ENCODE measurements around the gene NOL6. TPM values are rescaled to one million over a fixed set of nuclear protein-coding genes. Genes with fewer than 3 reads are reported as not detected.

NOL6 gene
- total and polyA plus RNA-seq, 9 of the 15 experiments (the other 6 are each of a cell fraction or from before 2014, with no cell fraction given), result 7.7 to 58.9 (median 27.0) TPM

DNA sequence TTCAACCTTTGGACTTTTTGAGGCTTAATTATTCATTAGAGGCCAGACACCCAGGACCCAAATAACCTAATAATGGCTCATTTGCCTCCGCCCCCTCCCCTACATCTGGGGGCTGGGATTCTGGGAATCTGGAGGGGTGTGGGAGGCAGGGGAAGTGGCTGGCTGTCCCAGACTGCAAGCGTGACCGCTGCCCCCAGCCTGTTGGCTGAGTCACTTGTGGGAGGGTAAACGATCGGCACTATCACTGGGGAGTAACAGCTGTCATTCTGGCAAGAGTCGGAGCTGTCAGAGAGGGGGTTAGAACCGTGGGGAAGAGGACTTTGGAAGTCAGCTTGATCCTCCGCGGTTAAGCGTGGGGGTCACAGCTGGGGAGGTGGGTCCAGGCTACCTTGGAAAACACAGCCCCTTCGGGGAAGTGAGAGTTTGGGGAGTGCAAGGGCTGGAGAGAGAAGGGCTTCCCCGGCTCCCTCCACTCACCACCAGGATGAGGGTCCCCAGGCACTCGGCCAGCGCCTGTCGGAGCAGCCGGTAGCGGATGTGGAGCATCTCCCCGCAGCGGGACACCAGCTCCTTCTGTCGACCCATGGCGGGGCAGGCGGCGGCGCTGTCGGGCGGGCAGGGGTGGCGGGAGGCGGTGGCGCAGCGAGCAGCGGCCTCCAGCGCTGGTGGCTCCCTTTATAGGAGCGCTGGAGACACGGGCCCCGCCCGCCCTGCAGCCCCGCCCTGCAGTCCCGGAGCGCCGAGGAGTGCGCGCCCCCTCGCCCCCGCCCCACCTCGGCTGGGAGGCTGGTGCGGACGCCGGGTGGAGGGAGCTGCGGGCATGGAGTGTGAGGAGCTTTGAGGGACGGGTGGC is 26.6 kb downstream of the NOL6 start, which contains the start of gene AQP3:
TSS of gene AQP3 (minus strand) at position 648 of the 853 bp plus-strand sequence. CDS start at position 585, 63 bp downstream.
- no TSS peak for BruUV-seq (replicated peaks)
- Histone ChIP-seq H3K4me3 (peak within 1 kb of the TSS; percentile 47), H3K79me2 (ENCODE audit: control insufficient read depth, insufficient read depth, low read length) (peaks cover 20% of the 10 kb centered on the region), H2AFZ (ENCODE audit: low read depth, low read length) (peak within 1 kb of the TSS; percentile 83), H3K4me1 (replicated peaks in 1 of 2; ENCODE audit: control insufficient read depth in 2 of 2, insufficient read depth in 2 of 2, low read length in 2 of 2) (peaks cover 33 to 47% of the 10 kb centered on the region in 2 experiments), H3K27me3 (ENCODE audit: control insufficient read depth in 2 of 2, insufficient read depth in 2 of 2, low read length in 2 of 2) (no peaks in the 10 kb centered on the region), H4K20me1 (replicated peaks; ENCODE audit: control insufficient read depth, insufficient read depth, low read length) (no peaks in the 10 kb centered on the region), H3K9me3 (replicated peaks; ENCODE audit: control insufficient read depth, insufficient read depth, low read depth, low read length) (no peaks in the 10 kb centered on the region), H3K4me2 (ENCODE audit: insufficient read depth, low read length) (peak within 1 kb of the TSS; percentile 89), H3K9me1 (ENCODE audit: control insufficient read depth, insufficient read depth, low read length) (no peaks in the 10 kb centered on the region), H3K27ac (ENCODE audit: extremely low read depth, low read depth, low read length) (peak within 1 kb of the TSS; percentile 80), H3K36me3 (ENCODE audit: control insufficient read depth, insufficient read depth, low read length) (peaks cover 10% of the 10 kb centered on the region; the same call in 1 of the 3 replicates), H3K9ac (ENCODE audit: insufficient read depth in 1 of 2, low read depth in 2 of 2, low read length in 2 of 2) (peak within 1 kb of the TSS; percentile 53 to 86)
- FAIRE-seq (peak; percentile 99), ATAC-seq (peak; percentile 92), DNase-seq (ENCODE audit: extremely low read depth in 1 of 4, low spot score in 3 of 4) (peak; percentile 80 to 89 (median 83))
- in situ Hi-C loops (cut with MboI) (no loop called here), intact Hi-C loops (cut with micrococcal nuclease) (loop anchor here (2.0 kb wide), 2 partner anchors 44 to 72 kb away; partner anchors contain the start of gene AQP7)
- WGBS (ENCODE audit: insufficient coverage, low coverage, missing lambda C conversion rate), result 0% methylated on average over 13 of the region's 50 CpGs
- ChIA-PET CTCF (ENCODE audit: low intra/inter-chr PET ratio) (interaction anchor here (0.7 kb wide), 1 partner anchor 273 kb away, joined by 3 read pairs; no protein-coding TSS in a partner anchor), POLR2A (interaction anchor here (0.7 kb wide), 1 partner anchor 157 kb away, joined by 3 read pairs; the partner anchor contains the start of gene NFX1)
- TF ChIP-seq DIDO1 (tag; IDR thresholded peaks at IDR 0.05; ENCODE audit: low read depth), result no peak
- TF ChIP-seq PHF8 (IDR thresholded peaks at IDR 0.05; ENCODE audit: borderline replicate concordance, low read length), result peak; percentile 22; the same call in 1 of the 2 replicates
- TF ChIP-seq, protein P1, sequence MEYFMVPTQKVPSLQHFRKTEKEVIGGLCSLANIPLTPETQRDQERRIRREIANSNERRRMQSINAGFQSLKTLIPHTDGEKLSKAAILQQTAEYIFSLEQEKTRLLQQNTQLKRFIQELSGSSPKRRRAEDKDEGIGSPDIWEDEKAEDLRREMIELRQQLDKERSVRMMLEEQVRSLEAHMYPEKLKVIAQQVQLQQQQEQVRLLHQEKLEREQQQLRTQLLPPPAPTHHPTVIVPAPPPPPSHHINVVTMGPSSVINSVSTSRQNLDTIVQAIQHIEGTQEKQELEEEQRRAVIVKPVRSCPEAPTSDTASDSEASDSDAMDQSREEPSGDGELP (CRISPR knock-in tag; IDR thresholded peaks at IDR 0.05; ENCODE audit: borderline replicate concordance), result peak; percentile 99
- TF ChIP-seq NFE2 (IDR thresholded peaks at IDR 0.05; ENCODE audit: low read depth), result peak; percentile 85
- TF ChIP-seq FOS (IDR thresholded peaks at IDR 0.05; ENCODE audit: extremely low read depth, insufficient read length), result peak; percentile 31
- TF ChIP-seq POLR2G (IDR thresholded peaks at IDR 0.05; ENCODE audit: low read depth, low read length), result peak; percentile 80
- peak; percentile 7; the same call in 1 of the 2 replicates for TF ChIP-seq TAL1 (IDR thresholded peaks at IDR 0.05)
- no peak; the same call in 1 of the 2 replicates for TF ChIP-seq L3MBTL2 (IDR thresholded peaks at IDR 0.05)
- TF ChIP-seq, protein P2, sequence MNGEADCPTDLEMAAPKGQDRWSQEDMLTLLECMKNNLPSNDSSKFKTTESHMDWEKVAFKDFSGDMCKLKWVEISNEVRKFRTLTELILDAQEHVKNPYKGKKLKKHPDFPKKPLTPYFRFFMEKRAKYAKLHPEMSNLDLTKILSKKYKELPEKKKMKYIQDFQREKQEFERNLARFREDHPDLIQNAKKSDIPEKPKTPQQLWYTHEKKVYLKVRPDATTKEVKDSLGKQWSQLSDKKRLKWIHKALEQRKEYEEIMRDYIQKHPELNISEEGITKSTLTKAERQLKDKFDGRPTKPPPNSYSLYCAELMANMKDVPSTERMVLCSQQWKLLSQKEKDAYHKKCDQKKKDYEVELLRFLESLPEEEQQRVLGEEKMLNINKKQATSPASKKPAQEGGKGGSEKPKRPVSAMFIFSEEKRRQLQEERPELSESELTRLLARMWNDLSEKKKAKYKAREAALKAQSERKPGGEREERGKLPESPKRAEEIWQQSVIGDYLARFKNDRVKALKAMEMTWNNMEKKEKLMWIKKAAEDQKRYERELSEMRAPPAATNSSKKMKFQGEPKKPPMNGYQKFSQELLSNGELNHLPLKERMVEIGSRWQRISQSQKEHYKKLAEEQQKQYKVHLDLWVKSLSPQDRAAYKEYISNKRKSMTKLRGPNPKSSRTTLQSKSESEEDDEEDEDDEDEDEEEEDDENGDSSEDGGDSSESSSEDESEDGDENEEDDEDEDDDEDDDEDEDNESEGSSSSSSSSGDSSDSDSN (IDR thresholded peaks at IDR 0.05; ENCODE audit: borderline replicate concordance in 1 of 2, low read depth in 2 of 2, low read length in 2 of 2), result no peak; a peak in 2 of 4 replicates
- TF ChIP-seq, protein P3, sequence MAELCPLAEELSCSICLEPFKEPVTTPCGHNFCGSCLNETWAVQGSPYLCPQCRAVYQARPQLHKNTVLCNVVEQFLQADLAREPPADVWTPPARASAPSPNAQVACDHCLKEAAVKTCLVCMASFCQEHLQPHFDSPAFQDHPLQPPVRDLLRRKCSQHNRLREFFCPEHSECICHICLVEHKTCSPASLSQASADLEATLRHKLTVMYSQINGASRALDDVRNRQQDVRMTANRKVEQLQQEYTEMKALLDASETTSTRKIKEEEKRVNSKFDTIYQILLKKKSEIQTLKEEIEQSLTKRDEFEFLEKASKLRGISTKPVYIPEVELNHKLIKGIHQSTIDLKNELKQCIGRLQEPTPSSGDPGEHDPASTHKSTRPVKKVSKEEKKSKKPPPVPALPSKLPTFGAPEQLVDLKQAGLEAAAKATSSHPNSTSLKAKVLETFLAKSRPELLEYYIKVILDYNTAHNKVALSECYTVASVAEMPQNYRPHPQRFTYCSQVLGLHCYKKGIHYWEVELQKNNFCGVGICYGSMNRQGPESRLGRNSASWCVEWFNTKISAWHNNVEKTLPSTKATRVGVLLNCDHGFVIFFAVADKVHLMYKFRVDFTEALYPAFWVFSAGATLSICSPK (IDR thresholded peaks at IDR 0.05; ENCODE audit: borderline replicate concordance), result no peak
- peak; percentile 23 to 44; a peak in 3 of 4 replicates for TF ChIP-seq RAD21 (CRISPR knock-in tag; conservative IDR thresholded peaks at IDR 0.05 in 1 of 2, IDR thresholded peaks at IDR 0.05 in 1 of 2)
- TF ChIP-seq TBL1XR1 (IDR thresholded peaks at IDR 0.05; ENCODE audit: low read length in 2 of 2), result peak; percentile 46 to 73; a peak in 2 of 4 replicates
- peak; percentile 68 for TF ChIP-seq RBFOX2 (IDR thresholded peaks at IDR 0.05; ENCODE audit: low read depth, low read length)
- TF ChIP-seq POLR2B (IDR thresholded peaks at IDR 0.05; ENCODE audit: low read depth, partially characterized antibody), result no peak
- peak; percentile 29; the same call in 1 of the 2 replicates for TF ChIP-seq SOX6 (IDR thresholded peaks at IDR 0.05)
